ENCODE results near the gene DBP. TPM values are rescaled to one million over a fixed set of nuclear protein-coding genes. Genes with fewer than 3 reads are reported as not detected.

DBP gene
- total RNA-seq, 2 donors from 2014 or later = 14.3 to 52.7 TPM

GRCh38 chr19:48646001-48646721 is 9.0 kb upstream of the DBP start, which contains the start of gene CA11:
Gene CA11 (minus strand): TSS chr19:48646187. CDS start chr19:48645632, 555 bp downstream.
- peak; percentile 78 for DNase-seq (ENCODE audit: low spot score)
- Histone ChIP-seq H3K4me3 (peak within 1 kb of the TSS; percentile 41 to 44), H3K27ac (peak within 1 kb of the TSS; percentile 90 to 93), H3K4me1 (replicated peaks) (peaks cover 7% of the 10 kb centered on the region), H3K27me3 (replicated peaks; ENCODE audit: insufficient read depth) (no peaks in the 10 kb centered on the region), H3K9me3 (no peaks in the 10 kb centered on the region), H3K36me3 (no peaks in the 10 kb centered on the region)
- WGBS = 2% methylated on average over 32 of the region's 33 CpGs
- intact Hi-C loops (cut with DNase I) = loop anchor here (5.0 to 10.0 kb wide), 2 partner anchors 196 to 319 kb away; partner anchors contain the start of gene FTL
- peak; percentile 55 for TF ChIP-seq POLR2AphosphoS5 (IDR thresholded peaks at IDR 0.05)
- TF ChIP-seq POLR2A (IDR thresholded peaks at IDR 0.05) = peak; percentile 49
- peak; percentile 85 to 95 (median 88) for TF ChIP-seq CTCF (IDR thresholded peaks at IDR 0.05)

DNA sequence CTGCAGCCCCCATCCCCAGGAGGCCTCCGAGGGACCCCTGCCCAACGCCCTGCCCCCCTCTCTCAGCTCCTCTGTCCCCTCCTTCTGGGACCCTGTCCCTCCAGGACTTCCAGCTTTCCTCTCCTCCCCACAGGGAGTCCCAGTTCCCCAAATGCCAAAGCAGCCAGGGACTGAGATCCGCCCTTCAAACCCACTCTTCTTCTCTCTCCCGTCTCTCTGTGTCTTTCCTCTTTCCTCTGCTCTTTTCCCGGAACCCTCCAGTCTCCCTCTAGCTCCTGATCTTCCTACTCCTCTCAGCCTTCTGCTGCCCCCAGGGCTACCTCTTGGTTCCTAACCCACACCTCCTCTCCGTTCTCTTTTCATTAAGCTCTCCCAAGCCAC is 8.4 kb upstream of the DBP start:
- peak overlapping the region; percentile 41 to 44 for H3K4me3 ChIP-seq
- DNase-seq (ENCODE audit: low spot score) = no peak
- H3K27me3 ChIP-seq (replicated peaks; ENCODE audit: insufficient read depth) = no peaks in the 10 kb centered on the region
- intact Hi-C loops (cut with DNase I) = loop anchor here (5.0 to 10.0 kb wide), 2 partner anchors 197 to 319 kb away; partner anchors contain the start of gene FTL
- peak overlapping the region; percentile 90 to 93 for H3K27ac ChIP-seq
- WGBS = 0% methylated on average over 6 of the region's 6 CpGs
- no peak for TF ChIP-seq CTCF (IDR thresholded peaks at IDR 0.05)
- TF ChIP-seq POLR2AphosphoS5 (IDR thresholded peaks at IDR 0.05) = no peak
- no peak for TF ChIP-seq POLR2A (IDR thresholded peaks at IDR 0.05)
- no peaks in the 10 kb centered on the region for H3K36me3 ChIP-seq
- no peaks in the 10 kb centered on the region for H3K9me3 ChIP-seq
- H3K4me1 ChIP-seq (replicated peaks) = peaks cover 7% of the 10 kb centered on the region

DNA sequence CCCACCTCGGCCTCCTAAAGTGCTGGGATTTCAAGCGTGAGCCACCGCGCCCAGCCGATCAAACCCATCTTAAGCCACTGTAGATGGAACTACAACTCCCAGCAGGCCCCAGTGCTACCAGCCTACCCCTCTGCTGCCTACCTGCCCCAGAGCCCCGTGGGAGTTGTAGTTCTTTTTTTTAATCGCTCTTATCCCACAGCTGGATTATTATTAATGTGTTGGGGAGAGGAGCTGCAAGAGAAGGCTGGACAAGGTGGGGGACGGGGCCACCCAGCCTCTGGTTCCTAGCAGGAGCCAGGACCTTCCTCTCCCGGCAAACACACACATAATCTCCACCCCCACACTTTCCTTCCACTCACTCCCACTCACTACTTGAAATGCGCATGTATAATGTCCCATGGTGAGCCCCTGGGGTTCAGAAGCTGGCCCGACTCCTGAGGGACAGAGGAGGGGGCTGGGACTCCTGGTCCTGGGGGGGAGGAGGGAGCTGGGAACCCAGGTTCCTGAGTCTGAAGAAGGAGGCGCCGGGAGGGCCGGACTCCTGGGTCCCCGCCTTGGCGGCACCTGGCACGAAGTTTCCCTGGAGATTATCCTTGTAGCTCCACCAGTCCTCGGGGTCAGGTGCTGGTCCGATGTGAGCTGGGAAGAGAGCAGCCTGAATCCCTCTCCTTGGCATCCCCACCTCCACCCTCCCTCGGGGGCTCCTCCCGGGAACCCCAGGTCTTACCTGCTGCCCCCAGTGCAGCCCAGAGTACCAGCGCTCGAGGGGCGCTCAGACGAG is 7.8 kb upstream of the DBP start:
- WGBS = 4% methylated on average over 25 of the region's 25 CpGs
- TF ChIP-seq POLR2AphosphoS5 (IDR thresholded peaks at IDR 0.05) (peak; percentile 82), POLR2A (IDR thresholded peaks at IDR 0.05) (peak; percentile 30), CTCF (IDR thresholded peaks at IDR 0.05) (no peak)
- Histone ChIP-seq H3K27me3 (replicated peaks; ENCODE audit: insufficient read depth) (no peaks in the 10 kb centered on the region), H3K9me3 (no peaks in the 10 kb centered on the region), H3K4me1 (replicated peaks) (peaks cover 7% of the 10 kb centered on the region), H3K4me3 (peak overlapping the region; percentile 41 to 44), H3K36me3 (no peaks in the 10 kb centered on the region), H3K27ac (peak overlapping the region; percentile 90 to 93)
- DNase-seq (ENCODE audit: low spot score) = peak; percentile 81
- intact Hi-C loops (cut with DNase I) = loop anchor here (5.0 to 10.0 kb wide), 3 partner anchors 67 to 320 kb away; partner anchors contain the start of gene FTL

GRCh38 chr19:48644355-48644754 is 7.2 kb upstream of the DBP start:
- DNase-seq (ENCODE audit: low spot score) = no peak
- Histone ChIP-seq H3K27ac (no peak overlapping the region), H3K27me3 (replicated peaks; ENCODE audit: insufficient read depth) (no peaks in the 10 kb centered on the region), H3K9me3 (no peaks in the 10 kb centered on the region), H3K4me3 (no peak overlapping the region), H3K36me3 (no peaks in the 10 kb centered on the region), H3K4me1 (replicated peaks) (peaks cover 7% of the 10 kb centered on the region)
- 69% methylated on average over 4 of the region's 4 CpGs for WGBS
- intact Hi-C loops (cut with DNase I) = loop anchor here (5.0 to 10.0 kb wide), 2 partner anchors 68 to 320 kb away; partner anchors contain the start of gene FTL
- TF ChIP-seq CTCF (IDR thresholded peaks at IDR 0.05) = no peak
- TF ChIP-seq POLR2A (IDR thresholded peaks at IDR 0.05) = no peak
- TF ChIP-seq POLR2AphosphoS5 (IDR thresholded peaks at IDR 0.05) = no peak

All from prostate gland (tissue), 2 donors.